Iris pigment epithelial cell (primary cell): ENCODE data around the gene UBQLNL.

ENCODE experiments used
- DNase-seq: peaks from one replicate; pipeline ENCODE4 v3.0.0-alpha.2; 2011; ENCODE audit warnings: low read depth

UBQLNL gene, protein sequence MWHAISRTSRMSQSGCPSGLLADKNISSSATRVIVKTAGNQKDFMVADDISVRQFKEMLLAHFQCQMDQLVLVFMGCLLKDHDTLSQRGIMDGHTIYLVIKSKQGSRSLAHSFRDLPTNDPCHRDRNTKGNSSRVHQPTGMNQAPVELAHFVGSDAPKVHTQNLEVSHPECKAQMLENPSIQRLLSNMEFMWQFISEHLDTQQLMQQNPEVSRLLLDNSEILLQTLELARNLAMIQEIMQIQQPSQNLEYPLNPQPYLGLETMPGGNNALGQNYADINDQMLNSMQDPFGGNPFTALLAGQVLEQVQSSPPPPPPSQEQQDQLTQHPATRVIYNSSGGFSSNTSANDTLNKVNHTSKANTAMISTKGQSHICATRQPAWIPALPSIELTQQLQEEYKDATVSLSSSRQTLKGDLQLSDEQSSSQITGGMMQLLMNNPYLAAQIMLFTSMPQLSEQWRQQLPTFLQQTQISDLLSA

DNA sequence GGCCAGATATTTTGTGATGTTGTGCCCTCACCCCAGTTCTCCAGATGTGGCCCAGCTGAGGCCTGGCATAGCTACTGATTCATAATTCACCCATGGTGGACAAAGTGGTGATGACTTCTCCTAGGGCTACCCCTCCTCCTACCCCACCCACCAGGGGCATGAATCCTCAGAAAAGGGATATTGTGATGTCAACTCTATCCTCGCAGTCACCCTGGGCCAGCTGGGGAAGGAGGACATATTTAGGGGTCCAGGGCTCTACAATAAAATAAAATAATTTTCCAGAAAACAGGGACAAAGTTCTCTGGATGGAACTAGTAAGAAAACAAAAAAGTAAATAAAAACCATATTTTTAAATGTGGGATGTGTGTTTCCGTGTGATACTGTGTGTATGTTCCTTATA, at the start of gene UBQLNL:
UBQLNL (minus strand) TSS at position 101 of the 400 bp plus-strand sequence. CDS start 258 bp downstream, outside the sequence.
- no peak for DNase-seq

DNA sequence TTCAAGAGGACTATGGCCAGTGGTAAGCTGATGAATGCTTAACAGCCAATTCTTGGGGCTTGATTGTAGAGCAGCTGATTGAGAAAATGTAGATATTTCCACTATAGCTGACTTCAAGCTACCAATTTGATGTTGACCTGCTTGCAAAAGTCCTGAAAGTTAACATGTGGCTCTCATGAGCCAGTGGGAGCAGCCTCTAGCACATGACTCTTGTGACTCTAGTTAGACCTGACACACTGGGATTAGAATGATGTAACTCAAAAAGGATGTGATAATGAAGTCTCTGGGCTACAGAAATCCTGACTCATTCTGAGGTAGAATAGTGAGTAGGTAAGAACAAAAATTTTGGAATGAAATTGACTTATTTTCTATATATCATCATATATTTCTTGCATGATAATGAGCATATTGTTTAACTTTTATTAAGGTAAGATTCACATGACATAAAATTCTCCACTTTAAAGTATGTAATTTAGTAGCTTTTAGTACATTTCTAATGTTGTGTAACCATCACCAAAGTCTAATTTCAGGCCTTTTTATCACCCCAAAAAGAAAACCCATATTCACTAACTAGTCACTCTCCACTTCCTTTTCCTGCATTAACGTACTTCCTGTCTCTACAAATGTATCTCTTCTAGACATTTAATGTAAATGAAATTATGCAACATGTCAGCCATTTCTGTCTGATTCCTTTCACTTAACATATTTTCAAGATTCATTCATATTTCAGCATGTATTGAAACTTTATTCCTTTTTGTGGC, 47.9 kb upstream of the UBQLNL start:
- peak; percentile 15 for DNase-seq

DNA sequence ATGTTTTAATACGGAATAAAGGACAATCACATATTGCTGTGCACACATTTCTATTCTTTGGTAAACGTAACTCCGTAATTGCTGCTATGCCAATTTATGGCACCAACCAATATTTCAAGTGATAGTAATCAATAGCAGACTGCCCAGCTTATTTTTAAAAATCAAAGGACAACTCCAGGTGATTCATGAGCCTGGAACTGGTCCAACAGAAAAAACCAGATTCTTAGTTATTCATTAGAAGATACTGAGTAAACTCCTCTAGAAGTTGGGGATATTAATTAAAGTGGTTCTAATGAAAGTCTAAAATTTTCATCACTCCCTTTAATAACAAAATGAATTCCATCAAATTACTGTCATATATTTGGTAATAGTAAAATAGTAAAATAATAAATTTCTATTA, 41.3 kb upstream of the UBQLNL start:
- DNase-seq, result no peak

- DNase-seq, result no peak
These were observed 40.2 kb upstream of the UBQLNL start for GRCh38 chr11:5556596-5557188.

GRCh38 chr11:5553343-5553742, 36.8 kb upstream of the UBQLNL start:
- no peak for DNase-seq

DNA sequence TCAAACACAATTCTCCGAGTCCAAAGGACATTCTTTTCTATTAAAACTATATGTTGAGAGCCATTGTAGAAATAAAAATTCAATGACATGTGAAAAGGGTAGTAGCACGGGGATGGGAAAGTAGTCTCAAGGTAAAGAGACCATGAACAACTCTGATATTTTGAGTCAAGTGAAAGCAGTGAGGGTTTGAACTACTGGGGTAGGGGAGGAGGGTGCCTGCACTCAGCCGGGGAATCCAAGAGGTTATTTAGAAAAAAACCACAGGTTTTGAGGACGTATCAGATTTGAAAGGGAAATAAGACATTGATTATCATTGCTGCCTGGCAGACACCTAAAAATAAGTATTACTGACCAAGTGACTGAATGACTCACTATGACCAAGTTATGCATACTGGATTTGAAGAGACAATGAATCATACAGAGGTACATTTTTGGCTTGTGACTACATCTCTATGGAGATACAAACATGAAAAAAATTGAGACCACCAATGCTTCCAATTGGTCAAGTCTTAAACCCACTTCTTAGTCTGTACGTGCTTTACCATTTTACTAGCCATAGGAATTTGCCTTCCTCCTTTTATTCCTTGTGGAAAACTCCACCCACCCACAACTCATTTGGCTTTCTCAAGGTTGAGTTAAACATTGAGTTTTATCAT, 34.1 kb upstream of the UBQLNL start:
- peak; percentile 83 for DNase-seq

DNA sequence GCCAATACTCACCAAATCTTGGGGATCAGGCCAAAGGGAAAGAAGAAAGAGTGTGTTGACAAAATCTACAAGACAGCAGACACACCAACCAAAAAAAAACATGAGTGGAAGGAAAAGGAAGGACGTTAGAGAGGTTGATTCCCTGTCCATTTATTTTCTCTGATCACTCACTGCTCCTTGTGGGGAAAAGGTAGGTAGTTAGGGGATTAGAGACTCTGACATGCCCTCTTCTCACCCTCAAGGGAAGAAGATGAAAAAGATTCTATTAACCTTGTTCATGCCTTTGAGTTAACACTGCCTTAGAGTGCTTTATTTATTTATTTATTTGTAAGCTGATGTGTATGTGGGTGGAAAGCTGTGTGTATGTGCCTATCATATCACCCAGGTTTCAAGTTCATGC, 31.9 kb upstream of the UBQLNL start, which contains the start of gene OR52H1:
OR52H1 (minus strand) TSS at position 101 of the 400 bp plus-strand sequence. CDS start 3,035 bp downstream, outside the sequence.
- no peak for DNase-seq

- no peak for DNase-seq
These were observed 31.5 kb upstream of the UBQLNL start for GRCh38 chr11:5547982-5548381.

DNA sequence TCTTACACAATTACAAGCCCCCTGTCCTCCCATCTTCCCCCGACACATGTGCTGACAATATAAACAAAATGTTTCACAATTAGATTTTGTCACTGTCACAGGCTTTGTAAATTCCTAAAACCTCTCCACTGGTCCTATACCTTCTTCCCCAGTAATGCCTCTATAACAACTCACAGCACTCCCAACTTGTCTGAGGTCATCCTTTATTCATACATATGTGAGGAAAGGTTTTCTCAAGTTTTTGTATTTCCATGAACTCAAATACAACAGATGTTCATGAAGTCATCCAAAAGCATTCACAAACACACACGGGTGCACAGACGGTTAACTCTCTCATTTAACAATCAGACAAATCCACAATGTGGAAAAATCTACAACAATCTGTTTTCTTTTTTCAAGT, 30.0 kb upstream of the UBQLNL start:
- peak; percentile 8 for DNase-seq

DNA sequence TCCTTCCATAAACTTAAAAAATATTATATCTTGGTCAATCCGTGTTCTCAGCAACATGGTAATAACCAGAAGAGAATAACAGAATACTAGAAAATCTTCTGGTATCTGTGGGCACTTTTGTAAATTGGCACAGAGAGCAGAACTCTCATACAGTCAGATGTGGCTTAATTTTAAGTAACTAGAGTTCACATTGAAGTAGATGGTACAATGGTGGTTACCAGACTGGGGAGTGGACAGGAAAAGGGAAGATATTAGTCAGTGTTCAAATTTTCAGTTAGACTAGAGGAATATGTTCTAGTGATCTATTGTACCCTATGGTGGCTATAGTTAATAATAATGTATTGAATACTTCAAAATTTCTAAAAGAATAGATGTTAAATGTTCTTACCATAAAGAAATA, 24.9 kb upstream of the UBQLNL start:
- DNase-seq, result no peak

DNA sequence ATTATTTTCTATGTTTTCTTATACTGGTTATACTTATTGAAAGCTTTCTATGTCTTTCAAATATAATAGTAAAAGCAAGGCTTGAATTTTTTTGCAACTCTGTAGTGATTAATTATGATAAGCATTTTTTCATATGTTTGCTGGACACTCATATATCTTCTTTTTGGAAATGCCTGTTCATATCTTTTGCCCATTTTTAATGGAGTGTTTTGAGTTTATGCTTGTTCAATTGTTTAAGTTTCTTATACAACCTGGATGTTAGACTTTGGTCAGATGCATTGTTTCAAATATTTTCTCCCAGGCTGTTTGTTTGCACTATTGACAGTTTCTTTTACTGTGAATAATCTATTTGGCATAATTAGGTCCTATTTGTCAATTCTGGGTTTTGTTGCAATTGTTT, 20.0 kb upstream of the UBQLNL start:
- no peak for DNase-seq

DNA sequence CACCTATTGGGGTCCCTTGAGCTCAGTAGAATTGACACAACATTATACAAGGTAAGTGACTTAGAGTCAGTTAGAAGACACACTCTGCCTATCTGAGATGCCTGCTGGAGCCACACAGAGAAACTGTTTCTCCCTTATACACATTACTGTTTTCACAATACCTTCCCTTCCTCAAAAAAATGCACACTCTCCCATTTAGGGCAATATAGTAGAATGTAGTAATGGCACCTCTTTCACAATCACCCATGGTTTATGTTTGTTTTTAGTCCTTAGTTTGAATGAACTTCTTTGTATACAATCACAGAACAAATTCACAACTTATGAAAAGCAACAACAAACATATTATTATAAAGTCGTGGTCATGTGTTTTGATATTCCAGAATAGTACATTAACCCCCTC, 17.5 kb upstream of the UBQLNL start:
- DNase-seq, result no peak

DNA sequence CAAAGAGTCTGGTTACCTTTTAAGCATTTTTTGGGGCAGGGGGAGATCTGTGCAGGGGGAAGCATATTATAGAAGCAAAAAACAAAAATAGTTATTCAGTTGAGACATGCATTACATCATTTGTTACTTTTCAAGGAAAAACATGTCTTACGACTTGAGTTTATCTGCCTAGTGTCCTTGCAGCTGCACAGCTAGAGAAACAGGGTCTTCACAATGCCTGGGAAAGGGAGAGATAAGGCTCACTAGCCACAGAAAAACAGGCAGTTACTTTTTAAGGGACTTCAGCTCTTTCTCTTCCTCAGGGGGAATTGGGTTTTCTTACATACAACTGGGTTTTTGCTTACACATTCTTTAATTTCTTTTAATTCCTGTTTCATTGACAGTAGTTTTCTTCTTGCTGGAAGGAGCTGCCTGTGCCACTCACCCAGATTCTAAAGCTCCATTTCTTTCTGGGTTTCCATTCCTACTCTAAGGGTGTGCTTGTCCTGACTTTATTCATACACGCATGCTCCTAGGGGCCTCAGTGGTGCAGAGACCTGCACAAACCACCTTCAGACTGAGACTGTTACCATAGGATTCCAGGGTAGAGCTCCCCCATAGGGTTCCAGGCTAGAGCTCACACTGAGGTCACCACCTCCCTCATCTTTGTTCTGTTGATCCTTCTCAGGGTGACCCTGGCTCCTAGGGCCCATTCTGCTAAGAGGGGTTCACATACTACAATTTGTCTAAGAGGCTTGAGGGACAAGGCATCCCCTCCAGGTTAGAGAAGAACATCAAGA, 14.7 kb upstream of the UBQLNL start:
- DNase-seq, result no peak

- DNase-seq, result no peak
These were observed 12.0 kb upstream of the UBQLNL start for GRCh38 chr11:5528495-5528894.

DNA sequence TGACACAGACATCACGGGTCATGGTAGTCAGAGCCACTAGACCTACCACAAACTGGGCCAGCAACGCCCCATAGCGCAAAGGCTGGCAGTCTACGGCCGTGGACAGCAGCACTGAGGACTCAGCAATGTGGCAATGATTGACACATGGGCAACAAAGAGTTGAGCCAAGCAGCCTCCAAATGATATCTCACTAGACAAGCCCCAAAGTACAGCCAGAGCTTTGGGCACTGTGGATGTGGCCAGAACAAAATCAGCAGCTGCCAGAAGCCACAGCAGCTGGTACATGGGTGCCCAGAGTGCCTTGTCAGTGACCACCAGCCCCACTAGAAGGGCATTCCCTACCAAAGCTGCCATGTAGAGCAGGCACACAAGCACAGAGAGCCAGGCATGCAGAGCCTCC, 11.2 kb upstream of the UBQLNL start:
- no peak for DNase-seq

DNA sequence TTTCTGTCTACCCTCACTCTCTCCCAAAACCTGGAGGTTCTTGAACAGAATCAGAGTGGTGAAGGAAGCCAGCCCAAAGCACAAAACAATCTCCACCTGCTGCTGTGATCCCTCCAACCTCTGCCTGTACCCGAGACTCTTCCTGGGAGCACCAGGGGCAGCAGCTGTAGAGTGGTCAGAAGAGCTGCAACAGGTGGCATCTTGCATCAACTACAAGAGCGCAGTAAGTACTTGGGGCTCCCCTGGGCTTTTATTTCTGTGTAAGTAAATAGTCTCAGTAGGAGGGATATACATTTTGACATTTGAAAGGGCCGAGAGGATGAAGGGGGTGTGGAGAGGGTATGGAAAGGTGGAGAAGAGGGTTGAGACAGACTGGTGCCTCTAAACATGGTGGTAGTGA, 8.3 kb upstream of the UBQLNL start:
- no peak for DNase-seq

DNA sequence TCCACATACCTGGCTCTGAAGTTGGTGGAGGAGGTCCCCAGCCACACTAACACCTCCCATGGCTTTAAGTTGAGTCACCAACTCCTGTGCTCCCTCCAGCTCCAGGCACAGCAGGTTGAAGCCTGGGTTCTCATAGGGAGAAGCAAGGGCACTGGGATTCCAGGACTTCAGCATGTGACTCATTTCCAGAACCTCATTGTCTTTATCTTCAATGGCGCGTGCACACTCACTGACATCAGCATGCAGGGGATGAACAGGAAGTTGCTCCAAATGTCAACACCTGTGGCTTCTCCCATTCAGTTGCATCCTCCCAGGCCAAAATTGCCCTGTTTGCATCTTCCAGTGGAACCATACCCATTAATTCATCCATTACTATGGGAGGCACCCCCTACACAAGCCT, 5.8 kb upstream of the UBQLNL start:
- DNase-seq, result no peak

DNA sequence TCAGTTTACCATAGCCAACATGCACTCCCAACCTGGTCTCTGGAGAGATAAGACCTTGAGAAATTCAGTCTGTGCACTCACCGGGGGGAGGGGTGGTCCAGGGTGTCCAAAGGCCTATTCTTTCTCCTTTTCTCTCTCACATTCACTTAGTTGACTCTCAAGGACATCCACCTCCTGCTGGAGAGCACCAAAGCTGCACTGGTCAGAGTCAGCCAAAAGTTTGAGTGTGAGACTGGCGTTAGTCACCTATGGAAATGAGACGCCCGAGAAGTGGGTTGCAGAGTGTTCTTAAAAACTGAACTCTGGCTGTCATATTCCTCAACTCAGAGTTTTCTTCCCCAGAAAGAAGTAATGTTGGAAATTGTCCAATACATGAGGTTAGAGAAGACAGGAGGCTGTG, 5.0 kb upstream of the UBQLNL start:
- no peak for DNase-seq

- DNase-seq, result no peak
These were observed 1.7 kb downstream of the UBQLNL start for GRCh38 chr11:5514841-5515240.

DNA sequence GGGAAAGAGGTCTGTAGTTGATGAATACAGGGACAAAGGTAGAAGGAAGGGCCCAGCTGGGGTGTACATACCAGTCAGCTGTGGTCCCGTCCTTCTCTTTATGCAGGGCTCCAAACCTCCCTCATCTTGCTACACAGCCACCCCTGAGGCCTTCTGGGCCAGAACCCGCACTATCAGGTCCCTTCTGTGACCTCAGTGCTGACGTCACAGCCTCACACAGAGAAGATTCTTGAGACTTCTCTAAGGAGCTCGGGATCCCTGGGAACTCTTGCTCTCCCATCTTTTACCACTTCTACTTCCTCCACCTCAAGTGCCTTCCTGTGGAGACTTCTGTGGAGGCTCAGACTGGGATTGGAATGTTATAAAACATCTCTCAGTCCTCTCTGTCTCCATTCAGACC, 6.7 kb downstream of the UBQLNL start, which contains the start of gene UBQLN3:
UBQLN3 (minus strand) TSS at position 155 of the 400 bp plus-strand sequence. CDS start 399 bp downstream, outside the sequence.
- no peak for DNase-seq

- no peak for DNase-seq
These were observed 7.9 kb downstream of the UBQLNL start for GRCh38 chr11:5508605-5509004.
